IMR-90 (cell line): ENCODE measurements around the gene GPC5.

Experiments used
- CTCF ChIP-seq: conservative IDR thresholded peaks from 2 replicates; pipeline ENCODE4 v1.5.1; 2012; ENCODE audit warnings: mild to moderate bottlenecking, low read depth, low read length, improper control_type of control experiment
- FOS ChIP-seq: fragments of 150-350 bp; IDR thresholded peaks from 2 replicates; pipeline ENCODE4 v1.6.1; 2016; ENCODE audit warnings: low read depth, low read length
- NFE2L2 ChIP-seq: fragments of 150-350 bp; IDR thresholded peaks from 2 replicates; pipeline ENCODE4 v1.6.1; 2016; ENCODE audit warnings: low read depth, mild to moderate bottlenecking, low read length
- POLR2A ChIP-seq: IDR thresholded peaks from 2 replicates; pipeline ENCODE4 v1.6.1; 2012; ENCODE audit warnings: mild to moderate bottlenecking, low read depth, low read length
- RAD21 ChIP-seq: IDR thresholded peaks from 2 replicates; pipeline ENCODE4 v1.6.1; 2012; ENCODE audit warnings: low read length, improper control_type of control experiment

- TF ChIP-seq CTCF (no peak), RAD21 (no peak), POLR2A (no peak), FOS (no peak), NFE2L2 (no peak)
These were observed 111.6 kb downstream of the GPC5 start for GRCh38 chr13:91510058-91510457.
